Hematopoietic multipotent progenitor cell treated with erythropoietin and hydrocortisone succinate and interleukin-3 and kit ligand, for 17 days (in vitro differentiated cells): Measurements from ENCODE around the gene CARS1.

ENCODE experiments used
- DNase-seq: peaks from one replicate; pipeline ENCODE4 v3.0.0-alpha.2; 2015; ENCODE audit warnings: low spot score

The CARS1 gene

GRCh38 chr11:3057069-3057963, at the start of gene CARS1:
Gene CARS1 (minus strand): TSS chr11:3057423. CDS start chr11:3057367, 56 bp downstream.
- DNase-seq = peak; percentile 92

- DNase-seq = no peak
These were observed 48.8 kb upstream of the CARS1 start for GRCh38 chr11:3105791-3106735.

DNA sequence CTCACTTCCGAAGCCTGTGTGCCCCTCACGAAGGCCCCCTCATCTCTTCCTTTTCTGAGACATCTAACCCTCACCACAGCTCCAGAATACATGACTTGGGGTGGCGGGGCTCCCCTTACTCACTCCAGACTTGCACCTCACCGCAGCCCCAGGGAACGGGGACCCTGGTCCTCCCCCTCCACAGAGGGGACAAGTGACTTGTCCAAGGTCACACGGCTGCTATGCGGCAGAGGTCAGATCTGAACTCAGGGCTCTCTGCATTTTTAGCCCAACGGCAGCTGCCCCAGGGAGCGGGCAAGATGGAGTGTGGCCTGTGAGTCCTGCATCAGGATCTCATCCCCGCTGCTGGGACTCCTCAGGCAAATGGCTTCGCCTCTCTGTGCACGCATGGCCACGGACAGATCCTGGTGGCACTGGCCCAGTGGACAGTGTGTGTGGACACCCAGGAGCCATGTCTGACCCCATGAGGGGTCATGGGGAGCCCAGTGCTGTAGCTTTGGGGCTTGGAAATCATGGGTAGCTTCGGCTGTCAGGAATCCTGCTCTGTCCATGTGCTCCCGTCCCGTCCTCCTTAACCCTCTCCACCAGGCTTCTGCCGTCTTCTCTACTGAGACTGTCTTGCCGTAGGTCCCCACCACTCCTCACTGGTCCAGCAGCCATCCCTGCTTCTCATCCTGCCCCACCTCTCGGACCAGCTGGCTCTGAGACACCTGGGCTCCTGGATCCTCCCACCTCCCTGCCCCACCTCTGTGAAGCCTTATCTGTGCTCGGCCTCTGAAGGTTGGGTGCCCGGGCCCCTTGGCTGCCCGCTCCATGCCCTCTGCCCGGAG, 48.0 kb upstream of the CARS1 start:
- DNase-seq = no peak

DNA sequence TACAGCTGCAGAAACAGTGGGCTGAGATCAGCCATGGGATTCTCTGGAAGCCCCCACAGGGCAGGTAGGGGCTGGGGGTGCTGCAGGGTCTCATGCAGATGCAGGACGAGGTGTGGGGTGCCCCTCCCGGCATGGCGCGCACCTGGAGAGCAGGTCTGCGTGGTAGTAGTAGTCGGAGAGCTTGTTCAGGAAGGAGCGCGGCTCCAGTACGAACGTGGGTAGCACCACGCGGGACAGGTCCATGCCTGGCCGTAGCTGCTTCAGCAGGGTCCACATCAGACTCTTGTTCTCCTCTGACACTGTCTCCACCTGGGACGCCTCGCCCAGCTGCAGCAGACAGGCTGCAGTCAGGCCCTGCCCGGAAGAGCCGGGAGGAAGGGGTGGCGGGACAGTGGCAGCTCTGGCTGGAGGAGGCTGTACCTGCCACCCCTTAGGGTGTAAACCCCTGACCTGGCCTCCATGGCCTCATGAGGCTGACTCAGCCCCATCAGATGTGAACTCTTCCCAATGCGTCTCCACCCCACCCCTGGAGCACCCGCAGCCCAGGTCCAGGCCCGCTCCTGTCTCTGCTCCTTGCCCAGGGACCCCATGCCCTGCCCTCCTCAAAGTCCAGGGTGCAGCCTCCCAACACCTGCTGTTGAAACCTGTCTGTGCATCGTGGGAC, 47.0 kb upstream of the CARS1 start:
- DNase-seq = no peak

- no peak for DNase-seq
These were observed 45.9 kb upstream of the CARS1 start for GRCh38 chr11:3103076-3103475.

GRCh38 chr11:3102641-3102921, 45.4 kb upstream of the CARS1 start:
- no peak for DNase-seq

GRCh38 chr11:3101921-3102640, 44.9 kb upstream of the CARS1 start:
- no peak for DNase-seq

- no peak for DNase-seq
These were observed 42.0 kb upstream of the CARS1 start for GRCh38 chr11:3099178-3099577.

GRCh38 chr11:3096909-3097530, 39.8 kb upstream of the CARS1 start:
- no peak for DNase-seq

DNA sequence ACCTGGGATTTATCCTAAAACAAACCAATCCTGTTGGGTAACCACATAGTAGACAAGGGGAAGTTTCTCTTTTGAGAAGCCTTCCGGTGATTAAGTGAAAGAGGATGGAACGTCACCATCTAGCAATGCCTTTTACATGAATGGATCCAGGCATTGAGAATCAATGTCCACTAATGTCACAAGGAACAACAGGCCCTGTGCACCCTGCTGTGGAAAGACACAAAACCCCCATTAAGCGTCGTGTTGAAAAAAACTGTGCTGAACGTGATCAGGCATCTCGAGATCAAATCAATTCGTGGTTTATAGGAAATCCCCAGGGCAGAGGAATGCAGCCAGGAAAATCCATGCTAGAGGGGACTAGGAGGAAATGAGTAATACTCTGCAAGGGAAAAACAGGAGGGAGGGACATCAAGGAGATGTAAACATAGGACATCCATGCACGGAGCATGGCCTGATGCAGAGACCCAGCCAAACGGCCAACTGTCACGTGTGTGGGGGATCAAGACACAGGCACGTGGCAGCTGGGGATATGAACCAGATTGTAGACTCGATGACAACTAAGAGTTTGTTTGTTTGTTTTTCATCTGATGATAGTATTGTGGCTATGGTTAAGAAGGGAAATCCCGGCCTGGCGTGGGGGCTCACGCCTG, 38.6 kb upstream of the CARS1 start:
- DNase-seq = no peak

DNA sequence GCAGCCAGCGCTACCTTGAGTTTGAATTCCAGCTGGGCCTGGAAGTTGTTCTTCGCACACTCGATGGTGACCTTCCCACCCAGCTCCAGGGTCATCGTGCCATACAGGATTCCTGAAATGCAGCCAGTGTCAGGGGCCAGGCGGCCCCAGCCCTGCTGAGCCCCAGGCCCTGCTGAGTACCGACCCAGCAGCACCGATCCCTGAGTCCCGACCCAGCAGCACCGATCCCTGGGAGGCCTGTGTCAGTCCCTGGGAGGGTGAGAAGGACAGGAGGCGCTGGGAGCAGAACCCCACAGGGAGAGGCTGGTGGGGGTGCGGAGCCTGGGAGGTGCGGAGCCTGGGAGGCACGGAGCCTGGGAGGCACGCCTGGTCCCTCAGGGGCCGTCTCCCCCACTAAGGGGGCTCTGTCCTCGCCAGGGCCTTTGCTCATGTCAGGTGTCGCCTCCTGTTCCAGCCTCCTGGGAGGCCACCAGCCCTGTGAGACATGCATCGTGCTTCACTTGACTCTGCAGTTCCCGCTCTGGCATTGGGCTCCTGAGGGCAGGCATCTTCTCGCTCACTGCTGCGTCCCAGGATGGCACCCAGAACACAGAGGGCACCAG, 37.1 kb upstream of the CARS1 start:
- no peak for DNase-seq

- no peak for DNase-seq
These were observed 36.3 kb upstream of the CARS1 start for GRCh38 chr11:3093281-3094191.

DNA sequence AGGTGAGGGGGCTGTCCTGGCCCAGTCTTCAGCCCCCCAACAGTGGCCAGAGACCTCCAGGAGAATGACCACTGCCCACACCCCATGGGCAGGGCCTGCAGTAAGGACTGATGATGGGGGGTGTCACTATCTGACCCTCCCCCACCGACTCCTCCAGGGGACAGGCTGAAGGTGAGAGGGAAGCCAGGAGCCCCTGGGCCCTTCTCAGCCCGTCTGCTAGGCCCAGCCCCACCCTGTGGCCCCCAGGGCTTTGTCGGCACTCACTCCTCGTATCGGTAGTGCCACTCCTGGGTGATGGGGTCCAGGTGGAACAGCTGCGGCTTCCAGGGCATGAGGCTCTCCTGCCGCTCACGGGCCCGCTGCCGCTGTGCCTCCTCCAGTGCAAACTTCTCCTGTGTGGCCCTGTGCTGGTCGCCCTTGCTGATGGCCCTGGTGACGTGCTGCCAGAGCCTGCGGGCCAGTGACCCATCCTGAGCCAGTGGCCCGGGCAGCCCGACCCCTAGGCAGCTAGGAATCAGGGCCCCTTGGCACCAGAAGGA, 35.4 kb upstream of the CARS1 start:
- DNase-seq = no peak

- peak; percentile 82 for DNase-seq
These were observed 34.8 kb upstream of the CARS1 start for GRCh38 chr11:3091846-3092602.

- DNase-seq = no peak
These were observed 34.0 kb upstream of the CARS1 start for GRCh38 chr11:3091081-3091845.

DNA sequence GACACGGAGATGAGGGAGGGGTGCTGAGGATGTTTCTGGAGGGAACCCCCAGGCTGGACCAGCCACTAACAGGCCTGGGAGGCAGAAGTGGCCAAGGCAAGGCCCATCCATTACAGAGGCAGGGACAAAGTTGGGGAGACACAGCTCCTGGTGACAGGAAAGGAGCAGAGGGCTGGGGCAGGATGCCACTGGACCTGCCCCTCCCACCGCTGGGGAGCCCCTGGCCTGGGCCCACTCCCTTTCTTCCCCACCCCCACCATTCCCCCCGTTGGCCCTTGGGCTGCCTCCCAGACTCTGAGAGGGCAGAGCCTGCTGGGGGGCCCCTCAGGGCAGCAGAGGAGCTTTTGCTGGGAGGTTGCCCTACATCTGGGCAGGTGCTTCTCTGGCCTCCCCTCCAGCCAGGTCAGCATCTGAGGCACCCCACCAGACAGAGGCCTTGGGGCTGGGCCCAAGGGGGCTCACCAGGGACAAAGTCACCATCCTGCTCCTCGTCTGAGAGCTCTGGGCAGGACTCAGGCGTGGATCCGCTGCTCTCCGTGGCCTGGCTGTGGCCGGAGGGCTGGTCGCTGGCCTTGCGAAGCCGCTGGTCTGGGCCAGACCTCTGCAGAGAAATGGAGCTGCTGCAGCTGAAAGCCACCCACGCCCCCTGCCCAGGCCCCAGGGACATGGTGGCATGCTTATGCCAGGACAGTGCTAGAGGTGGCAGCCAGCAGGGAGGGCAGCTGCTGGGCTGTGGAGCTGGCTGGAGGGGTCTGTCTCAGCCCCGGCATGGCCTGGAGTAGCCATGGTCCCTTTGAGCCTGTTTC, 33.1 kb upstream of the CARS1 start:
- DNase-seq = no peak
